Body of pancreas (tissue), 4 donors: ENCODE data around the gene ASB10. TPM values are rescaled to one million over a fixed set of nuclear protein-coding genes. Genes with fewer than 3 reads are reported as not detected.

Experiments
- ATAC-seq: fragments of 150-250 bp; one replicate; pipeline ENCODE4 v1.9.1; 2016
- DNase-seq, 4 donors: peaks; one replicate each; pipeline ENCODE4 v3.0.0-alpha.2; 2019
- H3K27ac ChIP-seq, 4 donors: fragments of 200-600 bp; sonication (generic); 1 replicate in 3 of 4; 2 replicates in 1 of 4; pipeline versions ENCODE4 v1.5.1 to v1.6.1; 2016 to 2019; ENCODE audit warnings: mild to moderate bottlenecking in 1 of 4, mixed read lengths in 1 of 4, moderate library complexity in 1 of 4
- H3K27me3 ChIP-seq, 2 donors: fragments of 200-600 bp; sonication (generic); one replicate each; pipeline ENCODE4 v1.6.0; 2016; ENCODE audit warnings: mild to moderate bottlenecking in 1 of 2
- H3K36me3 ChIP-seq, 2 donors: fragments of 200-600 bp; sonication (generic); replicated peaks in 1 of 2; 2 replicates each; pipeline ENCODE4 v1.5.1; 2016; ENCODE audit warnings: low read depth in 2 of 2; ENCODE audit not compliant: insufficient read depth in 1 of 2
- H3K4me1 ChIP-seq: fragments of 200-600 bp; sonication (generic); one replicate; pipeline ENCODE4 v1.6.0; 2016
- H3K4me3 ChIP-seq, 2 donors: fragments of 200-600 bp; sonication (generic); 1 replicate in 1 of 2; 2 replicates in 1 of 2; pipeline ENCODE4 v1.5.1; 2016 to 2019
- H3K9me3 ChIP-seq, 3 donors: fragments of 200-600 bp; sonication (generic); 1 replicate in 2 of 3; 2 replicates in 1 of 3; pipeline ENCODE4 v1.5.1; 2016
- CTCF ChIP-seq, 7 experiments: fragments of 450-650 bp in 4 of 7; fragments of 200-600 bp in 3 of 7; sonication (generic) in 3 of 7; IDR thresholded peaks; one replicate each; pipeline ENCODE4 v1.5.1; 2016 to 2019; ENCODE audit warnings: antibody characterized with exemption in 7 of 7
- POLR2A ChIP-seq, 3 donors: fragments of 450-650 bp; IDR thresholded peaks; one replicate each; pipeline ENCODE4 v1.6.1; 2016; ENCODE audit warnings: antibody characterized with exemption in 3 of 3, mild to moderate bottlenecking in 2 of 3
- WGBS, 2 donors: methylation state at CpG; one replicate each; pipeline ENCODE4 v1.1.5; 2017; 5-methylcytosine and 5-hydroxymethylcytosine counted together
- intact Hi-C: fragments of 100-400 bp; cut with DNase I; formaldehyde crosslinking; loops from one replicate; pipeline ENCODE4 v1.15.1; 2023
- total RNA-seq, 2 donors: library from RNA; depleted of rRNA; stranded (reverse); fragments of >200 nt; gene quantifications; one replicate each; pipeline ENCODE4 v1.1.0, GENCODE V29; 2016

Gene ASB10
- total RNA-seq, 2 donors from 2014 or later, result not detected

GRCh38 chr7:151137076-151137675, 49.9 kb downstream of the ASB10 start:
- DNase-seq, result peak in 1 of 4 donors; percentile 4
- peaks cover 0 to 28% of the 10 kb centered on the region in 2 donors for H3K36me3 ChIP-seq
- H3K9me3 ChIP-seq, result no peaks in the 10 kb centered on the region
- no peak overlapping the region for H3K27ac ChIP-seq
- H3K4me1 ChIP-seq, result peaks cover under 1% of the 10 kb centered on the region
- ATAC-seq, result no peak
- intact Hi-C loops, result no loop called here
- 89 to 90% methylated on average over 22 of the region's 22 CpGs for WGBS, 2 donors
- H3K4me3 ChIP-seq, result no peak overlapping the region
- no peaks in the 10 kb centered on the region for H3K27me3 ChIP-seq
- TF ChIP-seq CTCF (IDR thresholded peaks at IDR 0.05), result no peak
- TF ChIP-seq POLR2A (IDR thresholded peaks at IDR 0.05), result no peak

GRCh38 chr7:151135866-151136843, 50.9 kb downstream of the ASB10 start:
- intact Hi-C loops, result no loop called here
- Histone ChIP-seq H3K9me3 (no peaks in the 10 kb centered on the region), H3K27ac (no peak overlapping the region), H3K27me3 (no peaks in the 10 kb centered on the region), H3K4me1 (no peaks in the 10 kb centered on the region), H3K4me3 (no peak overlapping the region), H3K36me3 (peaks cover 0 to 28% of the 10 kb centered on the region in 2 donors)
- ATAC-seq (no peak), DNase-seq (peak in 1 of 4 donors; percentile 8)
- WGBS, 2 donors, result 86 to 90% methylated on average over 28 to 33 of the region's 33 CpGs
- TF ChIP-seq POLR2A (IDR thresholded peaks at IDR 0.05), result no peak
- no peak for TF ChIP-seq CTCF (IDR thresholded peaks at IDR 0.05)

- H3K27me3 ChIP-seq, result no peaks in the 10 kb centered on the region
- no peaks in the 10 kb centered on the region for H3K4me1 ChIP-seq
- H3K9me3 ChIP-seq, result no peaks in the 10 kb centered on the region
- no peak for ATAC-seq
- intact Hi-C loops, result no loop called here
- no peak overlapping the region for H3K27ac ChIP-seq
- WGBS, 2 donors, result 94 to 98% methylated on average over 3 to 5 of the region's 5 CpGs
- peaks cover 0 to 29% of the 10 kb centered on the region in 2 donors for H3K36me3 ChIP-seq
- no peak for TF ChIP-seq POLR2A (IDR thresholded peaks at IDR 0.05)
- no peak for TF ChIP-seq CTCF (IDR thresholded peaks at IDR 0.05)
- H3K4me3 ChIP-seq, result no peak overlapping the region
- no peak for DNase-seq
Measured at GRCh38 chr7:151135525-151135845, 51.6 kb downstream of the ASB10 start.

GRCh38 chr7:151134743-151135524, 52.1 kb downstream of the ASB10 start:
- no peaks in the 10 kb centered on the region for H3K4me1 ChIP-seq
- H3K27me3 ChIP-seq, result no peaks in the 10 kb centered on the region
- ATAC-seq, result no peak
- no peaks in the 10 kb centered on the region for H3K9me3 ChIP-seq
- 88 to 96% methylated on average over 11 to 14 of the region's 14 CpGs for WGBS, 2 donors
- H3K4me3 ChIP-seq, result no peak overlapping the region
- no peak overlapping the region for H3K27ac ChIP-seq
- peaks cover 0 to 33% of the 10 kb centered on the region in 2 donors for H3K36me3 ChIP-seq
- no peak for DNase-seq
- intact Hi-C loops, result no loop called here
- TF ChIP-seq POLR2A (IDR thresholded peaks at IDR 0.05), result no peak
